NCI-H187 (cell line): Measurements from ENCODE around the gene NR1H3.
A peak's percentile ranks its signal among the peaks of the same experiment; 100 is the strongest.

Experiments
- DNase-seq, 2 experiments: peaks; one replicate each; lab custom pipeline; 2025; lab: John Stamatoyannopoulos, UW

Gene NR1H3

DNA sequence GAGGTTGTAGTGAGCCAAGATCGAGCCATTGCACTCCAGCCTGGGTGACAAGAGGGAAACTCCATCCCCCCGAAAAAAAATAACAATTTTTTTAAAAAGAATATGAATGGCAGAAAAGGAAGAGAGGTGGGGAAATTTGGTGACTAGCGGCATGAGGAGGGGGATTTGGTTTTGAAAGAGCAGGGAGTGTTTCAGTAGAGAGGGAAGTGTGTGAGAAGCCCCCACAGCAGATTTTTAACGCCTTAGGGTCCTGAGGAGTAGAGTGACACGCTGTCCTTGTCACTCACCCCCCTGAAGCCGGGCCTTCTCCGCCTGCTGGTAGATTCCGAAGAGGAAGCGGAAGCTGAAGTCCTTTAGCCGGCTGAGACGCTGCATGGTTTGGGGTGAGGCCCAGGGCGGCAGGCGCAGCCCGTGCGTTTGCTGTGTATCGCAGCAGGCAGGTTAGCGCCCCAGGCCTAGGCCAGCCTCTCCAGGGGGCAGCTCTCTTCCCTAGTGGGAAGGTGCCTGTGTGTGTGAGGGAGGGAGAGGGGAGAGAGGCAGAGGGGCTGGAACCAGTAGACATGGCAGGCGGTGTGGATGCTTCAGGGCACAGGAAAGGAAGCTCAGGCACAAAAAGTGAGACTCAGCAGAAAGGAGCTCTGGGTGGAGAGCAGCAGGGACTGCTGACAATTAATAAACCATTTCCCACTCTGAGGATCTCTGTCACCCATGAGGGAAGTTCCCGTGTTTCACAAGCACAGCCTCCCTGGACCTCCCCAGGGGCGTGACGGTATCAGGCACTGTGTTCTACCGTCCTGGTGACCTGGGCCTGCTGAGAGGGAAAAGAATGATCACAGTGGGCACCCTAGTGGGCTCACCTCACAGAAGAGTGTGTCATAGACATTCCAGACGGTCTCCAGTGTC lies 13.1 kb upstream of the NR1H3 start:
- DNase-seq, result no peak

- no peak for DNase-seq
These were observed 12.0 kb upstream of the NR1H3 start for GRCh38 chr11:47245611-47246357.

- no peak for DNase-seq
These were observed 10.3 kb upstream of the NR1H3 start for GRCh38 chr11:47247502-47247901.

- DNase-seq, result peak in 1 of 2 experiments; percentile 82
These were observed 9.5 kb upstream of the NR1H3 start for GRCh38 chr11:47248304-47248663.

DNA sequence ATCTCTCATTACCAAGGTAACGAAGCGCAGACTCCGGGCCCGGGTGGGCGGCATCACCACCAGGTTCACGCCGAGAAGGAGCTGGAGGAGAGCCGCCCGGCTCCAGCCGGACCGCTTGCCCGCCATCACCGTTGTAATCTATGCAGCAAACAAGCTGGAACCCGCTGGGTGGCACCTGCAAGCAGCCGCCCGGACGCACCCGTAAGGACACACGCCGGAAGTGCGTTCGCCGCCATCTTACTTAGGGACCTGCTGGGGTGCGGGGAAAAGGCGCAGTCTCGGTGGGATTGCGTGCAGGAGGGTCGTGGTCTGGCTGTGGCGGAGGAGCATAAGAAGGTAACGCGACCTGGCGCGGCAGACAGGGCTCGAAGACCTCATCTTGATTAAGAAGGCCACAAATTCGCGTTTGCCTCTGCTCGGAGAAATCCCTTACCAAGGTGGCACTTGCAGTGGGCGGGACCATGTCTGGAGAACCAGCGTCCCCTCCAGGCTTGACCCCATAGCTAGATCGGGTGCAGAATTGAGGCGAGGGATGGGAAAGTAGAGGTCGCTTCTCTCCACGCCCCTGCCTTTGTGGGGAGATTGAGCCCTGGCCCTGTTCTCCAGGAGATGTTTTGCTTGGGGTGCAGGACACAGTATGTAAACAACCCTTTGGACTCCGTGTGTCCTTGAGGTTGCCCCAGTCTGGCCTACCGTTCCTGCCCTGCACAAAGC lies 9.0 kb upstream of the NR1H3 start, which contains the start of gene ACP2:
Gene ACP2, minus strand, starts transcription at position 151 of the 714 bp plus-strand sequence. Its CDS starts 25 bp downstream, at position 126.
- peak; percentile 80 to 82 for DNase-seq

DNA sequence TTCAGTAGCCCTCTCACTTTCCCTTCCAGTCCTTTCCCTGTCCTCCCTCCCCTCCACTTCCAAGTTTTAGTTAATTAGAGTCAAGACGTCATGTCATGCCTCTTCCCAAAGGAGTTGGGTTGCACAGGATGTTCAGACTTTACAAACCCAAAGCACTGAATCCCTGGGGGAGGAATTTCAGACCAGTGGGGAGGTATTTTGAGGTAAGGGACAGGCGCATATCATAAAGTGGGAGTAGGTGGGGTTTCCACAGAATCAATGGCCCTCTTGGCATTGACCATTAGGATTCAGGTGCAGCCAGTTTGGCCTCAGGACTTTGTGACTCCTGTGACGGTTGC lies 8.4 kb upstream of the NR1H3 start:
- no peak for DNase-seq

GRCh38 chr11:47251751-47252150 lies 6.0 kb upstream of the NR1H3 start:
- DNase-seq, result no peak

- DNase-seq, result no peak
These were observed 4.1 kb upstream of the NR1H3 start for GRCh38 chr11:47253660-47254059.

DNA sequence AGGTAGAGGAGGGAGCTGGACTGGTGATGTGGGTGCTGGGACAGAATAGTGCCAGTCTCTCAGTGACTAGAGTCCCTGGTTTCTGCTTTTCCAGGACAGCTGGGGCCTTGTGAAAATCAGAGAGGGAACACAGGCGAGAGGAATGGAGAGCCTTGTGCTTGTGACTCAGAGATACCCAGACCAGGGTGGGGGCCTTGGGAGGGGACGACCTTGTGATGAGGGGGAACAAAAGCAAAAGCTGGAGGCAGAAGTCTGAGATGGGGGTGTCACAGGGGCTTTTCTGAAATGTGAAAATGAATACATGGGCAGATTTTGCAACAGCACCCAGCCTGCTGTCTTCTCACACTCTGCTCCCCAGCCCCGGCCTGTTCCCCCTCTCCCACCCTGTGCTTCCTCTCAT lies 3.4 kb upstream of the NR1H3 start:
- DNase-seq, result no peak

DNA sequence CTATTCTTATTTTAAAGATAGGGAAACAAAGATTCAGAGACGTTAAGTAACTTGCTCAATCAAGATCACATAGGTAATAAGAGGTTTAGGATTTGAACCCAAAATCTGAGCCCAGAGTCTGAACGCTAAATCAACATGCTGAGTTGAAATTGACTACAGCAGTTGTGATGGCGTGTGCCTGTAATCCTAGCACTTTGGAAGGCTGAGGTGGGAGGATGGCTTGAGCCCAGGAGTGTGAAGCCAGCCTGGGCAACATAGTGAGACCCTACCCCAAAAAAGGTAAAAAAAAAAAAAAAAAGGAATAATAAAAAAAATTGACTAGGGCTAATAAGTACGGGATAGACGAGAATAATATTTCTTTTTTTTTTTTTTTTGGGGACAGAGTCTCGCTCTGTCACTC lies 1.4 kb upstream of the NR1H3 start:
- DNase-seq, result no peak

DNA sequence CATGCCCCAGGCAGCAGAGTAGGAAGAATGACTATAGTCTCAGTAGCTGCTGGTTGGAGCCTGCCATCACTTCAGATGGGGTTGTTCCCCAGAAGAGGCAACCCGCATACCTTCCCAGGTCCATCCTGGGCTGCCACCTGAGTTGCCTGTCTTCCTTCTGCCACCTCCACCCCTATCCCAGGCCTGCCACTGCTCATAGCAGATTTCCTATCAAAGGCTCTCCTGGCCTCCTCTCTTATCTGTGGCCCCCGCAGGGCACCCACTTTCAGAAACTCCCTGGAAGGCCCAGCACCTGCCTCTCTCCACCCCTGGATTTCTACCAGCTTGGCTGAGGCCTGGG lies 649 bp upstream of the NR1H3 start:
- no peak for DNase-seq

- no peak for DNase-seq
These were observed 614 bp downstream of the NR1H3 start for GRCh38 chr11:47258317-47258902.

DNA sequence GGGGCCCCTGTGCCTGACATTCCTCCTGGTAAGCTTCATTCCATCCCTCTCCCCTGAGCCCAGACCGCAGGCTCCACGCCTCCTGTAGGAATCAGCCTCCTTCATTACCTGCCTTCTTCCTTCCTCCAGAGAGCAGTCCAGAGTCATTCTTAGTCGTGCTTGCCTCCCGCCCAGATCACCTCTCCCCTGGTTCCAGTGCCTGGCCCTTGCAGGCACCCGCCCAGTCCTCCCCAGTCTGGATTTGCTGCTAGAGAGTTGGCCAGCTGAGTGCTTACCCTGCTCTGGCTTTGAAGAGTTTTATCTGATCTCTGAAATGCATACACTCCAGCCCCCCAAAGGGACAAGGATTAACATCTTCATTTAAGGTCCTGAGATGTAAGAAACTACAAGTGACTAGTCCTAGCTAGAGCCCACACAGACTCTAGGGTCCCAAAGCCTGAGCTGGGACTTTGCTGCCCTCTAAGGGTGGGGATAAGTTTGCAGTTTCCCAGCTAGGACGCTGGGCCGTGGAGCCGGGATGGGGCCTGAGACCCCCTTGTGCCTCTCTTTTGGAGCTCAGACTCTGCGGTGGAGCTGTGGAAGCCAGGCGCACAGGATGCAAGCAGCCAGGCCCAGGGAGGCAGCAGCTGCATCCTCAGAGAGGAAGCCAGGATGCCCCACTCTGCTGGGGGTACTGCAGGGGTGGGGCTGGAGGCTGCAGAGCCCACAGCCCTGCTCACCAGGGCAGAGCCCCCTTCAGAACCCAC lies 1.6 kb downstream of the NR1H3 start:
- no peak for DNase-seq

- no peak for DNase-seq
These were observed 2.6 kb downstream of the NR1H3 start for GRCh38 chr11:47260366-47260765.

GRCh38 chr11:47261291-47261800 lies 3.5 kb downstream of the NR1H3 start:
- no peak for DNase-seq

GRCh38 chr11:47264119-47264518 lies 6.3 kb downstream of the NR1H3 start:
- no peak for DNase-seq

GRCh38 chr11:47264521-47264920 lies 6.7 kb downstream of the NR1H3 start:
- no peak for DNase-seq

- DNase-seq, result no peak
These were observed 10.1 kb downstream of the NR1H3 start for GRCh38 chr11:47267876-47268275.

DNA sequence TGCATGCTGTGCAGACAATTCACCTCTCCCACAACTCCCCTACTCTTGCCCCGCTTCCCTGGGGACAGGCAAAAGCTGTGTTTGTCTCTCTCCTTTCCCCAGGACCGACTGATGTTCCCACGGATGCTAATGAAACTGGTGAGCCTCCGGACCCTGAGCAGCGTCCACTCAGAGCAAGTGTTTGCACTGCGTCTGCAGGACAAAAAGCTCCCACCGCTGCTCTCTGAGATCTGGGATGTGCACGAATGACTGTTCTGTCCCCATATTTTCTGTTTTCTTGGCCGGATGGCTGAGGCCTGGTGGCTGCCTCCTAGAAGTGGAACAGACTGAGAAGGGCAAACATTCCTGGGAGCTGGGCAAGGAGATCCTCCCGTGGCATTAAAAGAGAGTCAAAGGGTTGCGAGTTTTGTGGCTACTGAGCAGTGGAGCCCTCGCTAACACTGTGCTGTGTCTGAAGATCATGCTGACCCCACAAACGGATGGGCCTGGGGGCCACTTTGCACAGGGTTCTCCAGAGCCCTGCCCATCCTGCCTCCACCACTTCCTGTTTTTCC lies 10.7 kb downstream of the NR1H3 start:
- DNase-seq, result no peak

GRCh38 chr11:47269002-47269828 lies 11.4 kb downstream of the NR1H3 start:
- peak; percentile 88 to 97 for DNase-seq
